ENCODE results near the gene CCR7.

- TF ChIP-seq CTCF (conservative IDR thresholded peaks at IDR 0.05 in 1 of 2, IDR thresholded peaks at IDR 0.05 in 1 of 2; ENCODE audit: extremely low read depth in 1 of 2, insufficient read depth in 1 of 2, low read depth in 1 of 2, low read length in 2 of 2): no peak
- TF ChIP-seq EZH2 (IDR thresholded peaks at IDR 0.05; ENCODE audit: borderline replicate concordance, low read length): no peak
Observed at GRCh38 chr17:40563220-40564052, 1.8 kb downstream of the CCR7 start.
